Kidney (tissue), 14 donors: ENCODE measurements around the gene ARHGAP11A. TPM values are rescaled to one million over a fixed set of nuclear protein-coding genes. Genes with fewer than 3 reads are reported as not detected.

Source experiments
- DNase-seq, 5 donors: peaks; one replicate each; pipeline ENCODE4 v3.0.0-alpha.2; 2013 to 2020
- FAIRE-seq: peaks from 2 replicates; lab custom pipeline; 2012; peaks lifted over from hg19 to GRCh38; lab: Jason Lieb, UNC
- H3K27ac ChIP-seq, 2 donors: one replicate each; pipeline ENCODE4 v1.7.0; 2013; ENCODE audit warnings: low read depth in 2 of 2, low read length in 2 of 2, inconsistent platforms in 1 of 2
- H3K27me3 ChIP-seq: one replicate; pipeline ENCODE4 v1.7.1; 2013; ENCODE audit warnings: low read length, inconsistent platforms; ENCODE audit not compliant: control insufficient read depth, insufficient read depth
- H3K36me3 ChIP-seq, 3 donors: one replicate each; pipeline versions ENCODE4 v1.7.0 to v1.7.1; 2013; ENCODE audit warnings: low read length in 3 of 3, control low read depth in 1 of 3, inconsistent platforms in 1 of 3; ENCODE audit not compliant: insufficient read depth in 3 of 3, control insufficient read depth in 2 of 3
- H3K4me1 ChIP-seq, 3 donors: one replicate each; pipeline versions ENCODE4 v1.7.0 to v1.7.1; 2013; ENCODE audit warnings: low read length in 3 of 3, inconsistent platforms in 1 of 3, low read depth in 1 of 3; ENCODE audit not compliant: control insufficient read depth in 2 of 3, insufficient read depth in 2 of 3
- H3K4me3 ChIP-seq, 3 donors: one replicate each; pipeline versions ENCODE4 v1.7.0 to v1.8.1; 2013; ENCODE audit warnings: low read length in 3 of 3, control low read depth in 1 of 3, inconsistent platforms in 1 of 3
- H3K9ac ChIP-seq, 3 donors: one replicate each; pipeline versions ENCODE4 v1.7.0 to v1.7.1; 2013; ENCODE audit warnings: low read length in 3 of 3, control low read depth in 1 of 3, inconsistent platforms in 1 of 3
- H3K9me3 ChIP-seq, 3 donors: one replicate each; pipeline versions ENCODE4 v1.7.0 to v1.7.1; 2013; ENCODE audit warnings: low read length in 3 of 3, control low read depth in 1 of 3, inconsistent platforms in 1 of 3; ENCODE audit not compliant: control insufficient read depth in 2 of 3, insufficient read depth in 1 of 3
- CTCF ChIP-seq: IDR thresholded peaks from 3 replicates; pipeline ENCODE4 v1.5.1; 2012; ENCODE audit warnings: mild to moderate bottlenecking, moderate library complexity, borderline replicate concordance; ENCODE audit not compliant: insufficient read depth; ENCODE audit errors: extremely low read depth
- intact Hi-C: fragments of 100-400 bp; cut with DNase I; formaldehyde crosslinking; loops from one replicate; pipeline ENCODE4 v1.11.1; 2022
- polyA plus RNA-seq: library from polyadenylated mRNA; stranded (reverse); fragments of 350-450 nt; fragmentation: Illumina TruSeq; extraction: RNeasy Lipid Tissue Mini Kit (QIAGEN cat#74804); gene quantifications from one replicate; pipeline ENCODE4 v1.2.3, GENCODE V29; 2014; ENCODE audit warnings: low read depth, low replicate concordance; ENCODE audit not compliant: insufficient read depth
- total RNA-seq: library from RNA; stranded (reverse); fragmentation: NEBNext Ultra II Directional; extraction: Animal tissue kit (Norgen Biotek cat#: 25700); gene quantifications from one replicate; pipeline ENCODE4 v1.2.1, GENCODE V29; 2021
- donor health status: control.
- donor health status: control.
- donor health status: control.
- donor health status: control.
- donor health status: control.
- donor health status: DM: yes; HTN: yes; CAD: no.
- donor health status: Normal renal cell carcinoma (clear cell type).

The ARHGAP11A gene
- total and polyA plus RNA-seq, 2 donors from 2014 or later, result 0.73 to 4.6 TPM

- no peaks in the 10 kb centered on the region for H3K36me3 ChIP-seq
- DNase-seq (no peak), FAIRE-seq (no peak)
- intact Hi-C loops, result no loop called here
- H3K4me1 ChIP-seq, result peaks cover 0 to 2% (median 0%) of the 10 kb centered on the region in 3 donors
- no peaks in the 10 kb centered on the region for H3K27me3 ChIP-seq
- no peaks in the 10 kb centered on the region for H3K9me3 ChIP-seq
- TF ChIP-seq CTCF, result no peak
- no peak overlapping the region for H3K4me3 ChIP-seq
- no peak overlapping the region for H3K27ac ChIP-seq
- H3K9ac ChIP-seq, result no peak overlapping the region
Observed at GRCh38 chr15:32657198-32657883, 42.0 kb downstream of the ARHGAP11A start.

GRCh38 chr15:32657941-32658340 lies 42.6 kb downstream of the ARHGAP11A start:
- Histone ChIP-seq H3K4me3 (no peak overlapping the region), H3K4me1 (peaks cover 0 to 2% (median 0%) of the 10 kb centered on the region in 3 donors), H3K27me3 (no peaks in the 10 kb centered on the region), H3K27ac (no peak overlapping the region), H3K9ac (no peak overlapping the region), H3K9me3 (no peaks in the 10 kb centered on the region), H3K36me3 (no peaks in the 10 kb centered on the region)
- FAIRE-seq, result no peak
- DNase-seq, result no peak
- intact Hi-C loops, result no loop called here
- no peak for TF ChIP-seq CTCF

GRCh38 chr15:32659340-32660155 lies 44.2 kb downstream of the ARHGAP11A start:
- TF ChIP-seq CTCF, result no peak
- Histone ChIP-seq H3K9ac (no peak overlapping the region), H3K4me1 (peaks cover 0 to 2% (median 0%) of the 10 kb centered on the region in 3 donors), H3K9me3 (no peaks in the 10 kb centered on the region), H3K27ac (no peak overlapping the region), H3K27me3 (no peaks in the 10 kb centered on the region), H3K36me3 (no peaks in the 10 kb centered on the region), H3K4me3 (no peak overlapping the region)
- FAIRE-seq (no peak), DNase-seq (peak in 1 of 5 donors; percentile 42)
- intact Hi-C loops, result loop anchor here (10.0 kb wide), 1 partner anchor 325 kb away; no protein-coding TSS in a partner anchor
